Hepatocyte (in vitro differentiated cells): Measurements from ENCODE around the gene VEPH1.

Experiments used
- CTCF ChIP-seq: fragments of 200-600 bp; sonication (generic); IDR thresholded peaks from 2 replicates; pipeline ENCODE4 v1.5.1; 2016; ENCODE audit warnings: antibody characterized with exemption, mild to moderate bottlenecking; ENCODE audit not compliant: poor library complexity
- EZH2 ChIP-seq: fragments of 200-600 bp; sonication (generic); IDR thresholded peaks from 2 replicates; pipeline ENCODE4 v1.6.1; 2016; ENCODE audit warnings: antibody characterized with exemption, mild to moderate bottlenecking, borderline replicate concordance

GRCh38 chr3:157268026-157268425, 235.2 kb downstream of the VEPH1 start:
- TF ChIP-seq EZH2 (no peak), CTCF (no peak)
